ENCODE results near the gene KLK5.
A peak's percentile ranks its signal among the peaks of the same experiment; 100 is the strongest.
"Not testable (repeated sequence)": the region's sequence is repeated elsewhere in the genome, so short reads cannot be mapped to it uniquely, and the experiment has no call there.

KLK5 gene

GRCh38 chr19:50921426-50922316 lies 31.2 kb downstream of the KLK5 start:
- no peak for DNase-seq

DNA sequence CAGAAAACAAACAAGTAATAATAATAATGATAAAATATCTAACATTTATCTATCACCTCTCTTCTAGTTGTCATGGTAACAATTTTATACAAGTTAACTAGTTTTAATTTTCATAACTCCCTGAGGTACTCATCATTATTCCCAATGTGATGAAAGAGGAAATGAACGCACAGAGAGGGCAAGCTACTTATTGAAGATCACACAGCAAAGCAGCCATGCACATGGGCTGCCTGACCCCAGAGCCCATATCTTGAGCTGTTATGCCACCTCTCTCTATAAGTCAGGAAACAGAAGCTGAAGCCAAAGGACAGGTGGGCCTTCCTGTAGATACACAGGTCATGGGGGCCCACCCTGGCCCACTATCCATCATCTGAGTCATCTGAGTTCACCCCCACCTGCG lies 36.8 kb downstream of the KLK5 start:
- DNase-seq, result no peak

DNA sequence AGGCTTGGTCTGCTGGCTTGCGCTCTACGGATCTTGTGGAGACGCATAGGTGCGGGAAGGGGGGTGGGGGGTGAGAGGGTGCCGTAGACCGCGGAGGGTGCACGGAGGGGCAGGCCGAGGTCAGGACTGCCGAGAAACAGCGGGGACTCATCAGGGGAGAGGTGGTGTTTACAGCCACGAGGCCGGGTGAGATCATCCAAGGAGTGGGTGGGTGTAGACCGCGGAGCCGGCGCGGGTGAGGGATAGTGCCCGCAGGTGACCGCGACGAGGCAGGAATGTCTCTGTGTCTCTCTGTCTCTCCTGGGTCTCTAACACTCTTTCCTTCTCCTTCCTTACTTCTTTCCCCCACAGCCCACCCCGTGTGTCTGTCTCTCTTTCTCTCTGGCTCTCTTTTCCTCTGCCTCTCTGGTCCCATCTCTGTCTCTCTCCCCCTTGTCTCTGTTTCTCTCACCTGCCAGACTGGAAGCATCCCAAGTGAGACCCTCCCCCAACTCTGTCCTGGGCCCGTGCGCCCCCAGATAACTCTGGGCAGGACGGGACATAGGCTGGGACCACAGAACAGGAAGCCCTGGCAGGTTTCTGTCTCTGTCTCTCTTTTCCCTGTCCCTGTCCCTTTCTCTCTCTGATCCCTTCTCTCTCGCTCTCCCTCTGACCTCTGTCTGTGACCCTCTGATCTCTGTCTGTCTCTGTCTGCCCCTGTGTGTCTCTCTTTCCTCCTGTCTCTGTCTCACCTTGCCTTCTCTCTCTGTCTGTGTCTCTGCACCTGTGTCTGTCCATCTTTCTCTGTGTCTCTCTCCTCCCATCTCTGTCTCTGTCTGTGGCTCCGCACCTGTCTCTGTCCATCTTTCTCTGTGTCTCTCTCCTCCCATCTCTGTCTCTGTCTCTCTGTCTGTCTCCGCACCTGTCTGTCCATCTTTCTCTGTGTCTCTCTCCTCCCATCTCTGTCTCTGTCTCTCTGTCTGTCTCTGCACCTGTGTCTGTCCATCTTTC lies 39.8 kb downstream of the KLK5 start:
- no peak for DNase-seq

- DNase-seq, result no peak
Observed at GRCh38 chr19:50912102-50912599, 40.7 kb downstream of the KLK5 start.

DNA sequence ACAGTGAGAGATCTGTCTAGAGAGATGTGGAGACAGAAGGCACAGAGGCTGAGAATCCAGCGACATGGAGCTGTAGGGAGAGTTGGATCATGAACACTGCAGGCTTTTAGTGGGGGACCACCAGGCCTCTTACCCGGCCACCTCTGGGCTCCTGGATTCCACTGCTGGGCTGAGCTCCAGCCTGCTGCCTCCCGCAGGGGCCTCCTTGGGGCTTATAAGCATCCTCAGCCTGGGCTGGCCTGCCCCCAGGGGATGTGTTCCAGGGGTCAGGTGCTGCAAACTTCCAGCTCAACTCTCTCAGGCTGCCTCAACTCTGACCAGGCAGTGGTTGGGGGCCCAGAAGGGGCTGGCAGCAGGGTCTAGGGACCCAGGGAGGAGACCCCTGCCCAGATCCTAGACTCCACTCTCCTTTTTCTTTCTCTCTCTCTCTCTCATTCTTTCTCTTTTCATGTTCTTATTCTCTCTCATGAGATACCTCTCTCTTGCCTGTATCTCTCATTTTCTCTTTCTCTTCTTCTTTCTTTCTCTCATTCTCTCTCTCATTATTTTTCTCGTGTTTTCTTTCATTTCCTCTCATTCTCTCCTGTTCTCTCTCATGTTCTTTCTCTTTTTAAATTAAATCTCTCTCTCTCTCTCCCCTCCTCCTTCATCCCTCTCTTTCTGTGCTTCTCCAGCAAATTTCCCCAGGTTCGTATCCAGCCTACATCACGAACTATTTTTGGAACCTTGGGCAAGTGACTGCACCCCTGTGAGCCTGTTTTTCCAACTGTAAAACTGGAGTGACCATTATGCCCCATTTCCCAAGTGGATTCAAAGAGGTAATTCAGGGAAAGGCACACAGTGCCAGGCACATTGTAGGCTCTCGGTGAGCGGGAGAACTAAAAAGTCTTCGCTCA lies 41.4 kb downstream of the KLK5 start, which contains the start of gene KLK4:
Gene KLK4, minus strand, starts transcription at position 190 of the 896 bp plus-strand sequence. CDS start 657 bp downstream, outside the sequence.
- DNase-seq, result no peak

DNA sequence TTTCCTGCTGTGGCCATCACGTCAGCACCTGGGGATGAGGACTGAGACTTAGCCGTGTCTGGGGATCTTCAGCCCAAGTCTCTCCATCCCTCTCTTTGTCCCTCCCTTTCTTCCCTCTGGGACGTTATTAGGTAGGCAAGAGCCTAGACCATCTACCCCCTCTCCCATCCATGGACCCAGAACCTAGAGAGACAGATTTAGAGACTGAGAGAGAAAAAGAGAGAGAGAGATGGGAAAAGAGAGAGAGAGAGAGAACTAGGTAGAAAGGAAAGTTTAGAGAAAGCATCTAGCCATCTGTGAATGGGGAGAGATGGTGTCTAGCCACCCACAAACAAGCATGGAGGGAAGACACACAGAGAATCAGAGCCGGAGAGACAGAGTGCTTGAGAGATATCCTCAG lies 42.1 kb downstream of the KLK5 start:
- DNase-seq, result no peak

- no peak for DNase-seq
Observed at GRCh38 chr19:50909240-50910070, 43.4 kb downstream of the KLK5 start.

DNA sequence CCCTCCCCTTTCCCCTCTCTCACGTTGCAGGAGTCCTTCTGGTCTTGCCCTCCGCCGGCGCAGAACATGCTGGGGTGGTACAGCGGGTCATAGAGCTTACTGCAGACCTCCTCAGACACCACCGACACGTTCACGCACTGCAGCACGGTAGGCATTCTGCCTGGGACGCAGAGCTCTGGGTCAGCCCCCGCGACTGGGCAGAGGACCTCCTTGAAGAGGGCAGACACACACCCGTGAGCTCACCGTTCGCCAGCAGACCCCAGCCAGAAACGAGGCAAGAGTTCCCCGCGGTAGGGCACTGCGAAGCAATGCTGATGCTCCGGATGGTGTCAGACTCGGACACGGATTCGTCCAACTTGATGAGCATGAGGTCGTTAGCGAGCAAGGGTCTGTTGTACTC lies 44.5 kb downstream of the KLK5 start:
- no peak for DNase-seq

DNA sequence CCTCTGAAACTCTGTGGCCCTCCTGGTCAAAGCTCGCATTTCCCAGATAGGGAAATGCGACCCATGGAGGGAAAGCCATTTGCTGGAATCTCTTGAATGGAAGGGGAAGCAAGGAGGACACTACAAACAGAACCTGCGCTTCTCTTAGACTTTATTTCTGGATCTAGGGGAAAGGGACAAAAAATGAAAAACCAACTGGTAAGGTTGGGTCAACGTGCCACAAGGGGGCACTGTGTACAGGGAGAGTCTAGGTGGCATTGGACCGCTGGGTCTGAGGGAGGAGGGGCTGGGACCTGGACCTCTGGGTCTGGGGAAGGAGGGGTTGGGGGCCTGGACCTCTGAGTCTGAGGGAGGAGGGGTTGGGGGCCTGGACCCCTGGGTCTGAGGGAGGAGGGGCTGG lies 46.6 kb downstream of the KLK5 start:
- DNase-seq, result peak in 1 of 2 donors; percentile 28

GRCh38 chr19:50902640-50903039 lies 50.2 kb downstream of the KLK5 start:
- no peak for DNase-seq

GRCh38 chr19:50899569-50899968 lies 53.3 kb downstream of the KLK5 start:
- DNase-seq, result no peak

- no peak for DNase-seq
Observed at GRCh38 chr19:50898018-50898417, 54.8 kb downstream of the KLK5 start.

DNA sequence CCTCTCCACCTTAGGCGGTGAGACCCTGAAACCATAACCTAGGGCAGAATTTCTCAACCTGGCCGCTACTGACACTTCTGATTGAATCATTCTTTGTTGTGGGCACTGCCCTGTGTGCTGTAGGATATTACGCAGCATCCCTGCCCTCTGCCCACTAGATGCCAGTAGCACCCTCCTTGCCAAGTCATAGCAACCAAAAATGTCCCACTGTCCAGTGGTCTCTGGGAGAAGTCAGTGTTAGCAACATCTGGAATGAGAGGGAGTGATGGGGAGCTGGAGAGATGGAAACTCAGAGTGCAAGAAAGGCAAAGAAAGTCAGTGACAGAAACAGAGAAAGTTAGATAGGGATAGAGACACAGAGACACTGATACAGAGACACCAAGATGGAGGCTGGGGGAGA lies 55.2 kb downstream of the KLK5 start:
- no peak for DNase-seq

GRCh38 chr19:50897191-50897607 lies 55.6 kb downstream of the KLK5 start:
- DNase-seq, result no peak

- no peak for DNase-seq
Observed at GRCh38 chr19:50896591-50897190, 56.1 kb downstream of the KLK5 start.

DNA sequence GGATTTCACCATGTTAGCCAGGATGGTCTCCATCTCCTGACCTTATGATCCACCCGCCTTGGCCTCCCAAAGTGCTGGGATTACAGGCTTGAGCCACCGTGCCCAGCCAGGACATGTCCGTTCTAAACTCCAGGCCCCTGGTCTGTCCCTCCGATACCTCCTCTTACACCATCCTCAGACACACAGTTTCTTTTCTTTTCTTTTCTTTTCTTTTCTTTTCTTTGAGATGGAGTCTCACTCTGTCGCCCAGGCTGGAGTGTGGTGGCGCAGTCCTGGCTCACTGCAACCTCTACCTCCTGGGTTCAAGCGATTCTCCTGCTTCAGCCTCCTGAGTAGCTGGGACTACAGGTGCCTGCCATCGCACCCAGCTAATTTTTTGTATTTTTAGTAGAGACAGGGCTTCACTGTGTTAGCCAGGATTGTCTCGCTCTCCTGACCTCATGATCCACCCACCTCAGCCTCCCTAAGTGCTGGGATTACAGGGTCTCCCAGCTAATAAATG lies 56.7 kb downstream of the KLK5 start:
- not testable (repeated sequence) for DNase-seq

- no peak for DNase-seq
Observed at GRCh38 chr19:50894478-50895356, 58.1 kb downstream of the KLK5 start.
